SK-N-SH treated with all-trans-retinoic acid at 6 μM for 48 hours (cell line): ENCODE results near the gene FAM111B.
"Not testable (repeated sequence)": the region's sequence is repeated elsewhere in the genome, so short reads cannot be mapped to it uniquely, and the experiment has no call there.

ENCODE experiments used
- ATAC-seq: fragments of 200-7000 bp; cut with Tn5 transposase; 3 replicates; pipeline ENCODE4 v1.9.1; 2020; ENCODE audit warnings: mild to moderate bottlenecking, moderate library complexity
- CSDC2 ChIP-seq: fragments of 250-450 bp; sonication (Bioruptor Pico); IDR thresholded peaks from 2 replicates; pipeline ENCODE4 v1.5.0; 2020; ENCODE audit warnings: mild to moderate bottlenecking, moderate library complexity
- ESRRG ChIP-seq: fragments of 250-450 bp; sonication (Bioruptor Pico); IDR thresholded peaks from 2 replicates; pipeline ENCODE4 v1.6.1; 2021; ENCODE audit warnings: mild to moderate bottlenecking
- ISL1 ChIP-seq: fragments of 250-450 bp; sonication (Bioruptor Pico); IDR thresholded peaks from 2 replicates; pipeline ENCODE4 v2.1.2; 2022; ENCODE audit warnings: mild to moderate bottlenecking, moderate library complexity
- OSR1 ChIP-seq: fragments of 250-450 bp; sonication (Bioruptor Pico); IDR thresholded peaks from 2 replicates; pipeline ENCODE4 v1.8.0; 2022; ENCODE audit warnings: moderate library complexity, mild to moderate bottlenecking, inconsistent platforms
- PPARA ChIP-seq: fragments of 250-450 bp; sonication (Bioruptor Pico); IDR thresholded peaks from 2 replicates; pipeline ENCODE4 v1.5.0; 2020; ENCODE audit warnings: mild to moderate bottlenecking, borderline replicate concordance
- RARB ChIP-seq: fragments of 250-450 bp; sonication (Bioruptor Pico); IDR thresholded peaks from 2 replicates; pipeline ENCODE4 v1.8.0; 2021; ENCODE audit warnings: mild to moderate bottlenecking, moderate library complexity
- TOX ChIP-seq: fragments of 250-450 bp; sonication (Bioruptor Pico); IDR thresholded peaks from 2 replicates; pipeline ENCODE4 v1.8.0; 2021; ENCODE audit warnings: mild to moderate bottlenecking, moderate library complexity, borderline replicate concordance
- ZFP3 ChIP-seq: fragments of 250-450 bp; sonication (Bioruptor Pico); IDR thresholded peaks from 2 replicates; pipeline ENCODE4 v1.5.0; 2020; ENCODE audit warnings: mild to moderate bottlenecking, moderate library complexity
- ZNF70 ChIP-seq: fragments of 450-650 bp; formaldehyde crosslinking; IDR thresholded peaks from 2 replicates; pipeline ENCODE4 v1.5.0; 2020; ENCODE audit warnings: mild to moderate bottlenecking, moderate library complexity
- TF ChIP-seq, protein P1 (sequence below): fragments of 250-450 bp; sonication (Bioruptor Pico); IDR thresholded peaks from 2 replicates; pipeline ENCODE4 v1.5.0; 2020; ENCODE audit warnings: mild to moderate bottlenecking, moderate library complexity
- TF ChIP-seq, protein P2 (sequence below): fragments of 250-450 bp; sonication (Bioruptor Pico); IDR thresholded peaks from 2 replicates; pipeline ENCODE4 v1.5.1; 2020; ENCODE audit warnings: low read depth, mild to moderate bottlenecking, moderate library complexity
- TF ChIP-seq, protein P3 (sequence below): fragments of 250-450 bp; sonication (Bioruptor Pico); IDR thresholded peaks from 2 replicates; pipeline ENCODE4 v1.8.0; 2020; ENCODE audit warnings: mild to moderate bottlenecking, moderate library complexity, borderline replicate concordance
- TF ChIP-seq, protein P4 (sequence below): fragments of 250-450 bp; sonication (Bioruptor Pico); IDR thresholded peaks from 2 replicates; pipeline ENCODE4 v1.8.0; 2021; ENCODE audit warnings: low read depth, mild to moderate bottlenecking, moderate library complexity, borderline replicate concordance

FAM111B gene, protein sequence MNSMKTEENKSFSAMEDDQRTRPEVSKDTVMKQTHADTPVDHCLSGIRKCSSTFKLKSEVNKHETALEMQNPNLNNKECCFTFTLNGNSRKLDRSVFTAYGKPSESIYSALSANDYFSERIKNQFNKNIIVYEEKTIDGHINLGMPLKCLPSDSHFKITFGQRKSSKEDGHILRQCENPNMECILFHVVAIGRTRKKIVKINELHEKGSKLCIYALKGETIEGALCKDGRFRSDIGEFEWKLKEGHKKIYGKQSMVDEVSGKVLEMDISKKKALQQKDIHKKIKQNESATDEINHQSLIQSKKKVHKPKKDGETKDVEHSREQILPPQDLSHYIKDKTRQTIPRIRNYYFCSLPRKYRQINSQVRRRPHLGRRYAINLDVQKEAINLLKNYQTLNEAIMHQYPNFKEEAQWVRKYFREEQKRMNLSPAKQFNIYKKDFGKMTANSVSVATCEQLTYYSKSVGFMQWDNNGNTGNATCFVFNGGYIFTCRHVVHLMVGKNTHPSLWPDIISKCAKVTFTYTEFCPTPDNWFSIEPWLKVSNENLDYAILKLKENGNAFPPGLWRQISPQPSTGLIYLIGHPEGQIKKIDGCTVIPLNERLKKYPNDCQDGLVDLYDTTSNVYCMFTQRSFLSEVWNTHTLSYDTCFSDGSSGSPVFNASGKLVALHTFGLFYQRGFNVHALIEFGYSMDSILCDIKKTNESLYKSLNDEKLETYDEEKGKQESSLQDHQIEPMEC

DNA sequence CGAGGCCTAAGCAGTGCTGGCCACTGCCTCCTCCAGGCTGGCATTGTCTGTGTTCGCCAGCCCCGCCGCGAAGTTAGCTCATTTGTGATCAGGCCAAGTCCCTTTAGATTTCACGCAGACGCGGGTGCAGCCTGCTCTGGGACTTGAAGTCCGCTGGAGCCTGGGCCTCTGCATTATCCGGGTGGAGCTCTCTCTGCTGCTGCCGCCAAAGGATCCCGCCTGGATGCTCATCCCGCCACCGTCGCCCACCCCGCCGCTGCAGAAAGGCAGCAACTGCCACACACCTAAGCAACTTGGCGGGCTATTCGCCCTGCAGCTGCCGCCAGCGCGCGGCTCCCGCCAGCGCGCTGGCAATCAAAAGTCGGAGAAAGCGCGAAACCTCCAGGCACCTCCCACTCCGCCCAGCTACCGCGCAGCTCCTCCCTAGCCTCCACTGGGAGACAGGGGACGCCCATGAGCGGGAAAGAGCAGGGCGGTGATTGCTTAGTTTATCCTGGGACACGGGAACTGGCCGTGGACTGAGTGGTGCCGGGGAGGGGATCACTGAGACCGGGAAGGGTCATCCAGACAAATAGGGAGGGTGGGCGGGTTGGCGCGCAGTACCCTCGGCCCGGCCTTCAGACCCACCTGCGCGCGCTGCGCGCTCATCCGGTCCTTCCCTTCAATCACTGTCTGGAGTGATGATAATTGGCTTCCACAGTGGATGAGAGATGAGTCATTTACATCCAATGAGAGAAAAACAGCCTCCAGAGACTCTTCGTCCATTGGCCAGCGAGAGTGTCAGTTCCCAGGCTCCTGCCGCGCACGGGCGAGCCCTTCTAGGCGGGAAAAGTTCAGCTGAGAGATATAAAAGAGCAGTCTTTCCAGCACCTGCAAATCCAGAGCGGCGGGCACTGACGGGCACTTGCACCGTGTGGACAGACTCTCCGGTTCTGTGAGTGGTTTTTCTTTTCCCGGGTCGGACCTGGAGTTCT lies at the start of gene FAM111B:
TSS of gene FAM111B (plus strand) at position 875 of the 974 bp plus-strand sequence. CDS start 2,389 bp downstream, outside the sequence.
- TF ChIP-seq, protein P1, sequence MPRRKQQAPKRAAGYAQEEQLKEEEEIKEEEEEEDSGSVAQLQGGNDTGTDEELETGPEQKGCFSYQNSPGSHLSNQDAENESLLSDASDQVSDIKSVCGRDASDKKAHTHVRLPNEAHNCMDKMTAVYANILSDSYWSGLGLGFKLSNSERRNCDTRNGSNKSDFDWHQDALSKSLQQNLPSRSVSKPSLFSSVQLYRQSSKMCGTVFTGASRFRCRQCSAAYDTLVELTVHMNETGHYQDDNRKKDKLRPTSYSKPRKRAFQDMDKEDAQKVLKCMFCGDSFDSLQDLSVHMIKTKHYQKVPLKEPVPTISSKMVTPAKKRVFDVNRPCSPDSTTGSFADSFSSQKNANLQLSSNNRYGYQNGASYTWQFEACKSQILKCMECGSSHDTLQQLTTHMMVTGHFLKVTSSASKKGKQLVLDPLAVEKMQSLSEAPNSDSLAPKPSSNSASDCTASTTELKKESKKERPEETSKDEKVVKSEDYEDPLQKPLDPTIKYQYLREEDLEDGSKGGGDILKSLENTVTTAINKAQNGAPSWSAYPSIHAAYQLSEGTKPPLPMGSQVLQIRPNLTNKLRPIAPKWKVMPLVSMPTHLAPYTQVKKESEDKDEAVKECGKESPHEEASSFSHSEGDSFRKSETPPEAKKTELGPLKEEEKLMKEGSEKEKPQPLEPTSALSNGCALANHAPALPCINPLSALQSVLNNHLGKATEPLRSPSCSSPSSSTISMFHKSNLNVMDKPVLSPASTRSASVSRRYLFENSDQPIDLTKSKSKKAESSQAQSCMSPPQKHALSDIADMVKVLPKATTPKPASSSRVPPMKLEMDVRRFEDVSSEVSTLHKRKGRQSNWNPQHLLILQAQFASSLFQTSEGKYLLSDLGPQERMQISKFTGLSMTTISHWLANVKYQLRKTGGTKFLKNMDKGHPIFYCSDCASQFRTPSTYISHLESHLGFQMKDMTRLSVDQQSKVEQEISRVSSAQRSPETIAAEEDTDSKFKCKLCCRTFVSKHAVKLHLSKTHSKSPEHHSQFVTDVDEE (CRISPR knock-in tag), result 0 out of 2 replicates have a peak, but pooled peaks have one; percentile 43
- TF ChIP-seq OSR1 (CRISPR knock-in tag), result no peak
- TF ChIP-seq ZFP3 (CRISPR knock-in tag), result no peak
- peak; percentile 98 for ATAC-seq

DNA sequence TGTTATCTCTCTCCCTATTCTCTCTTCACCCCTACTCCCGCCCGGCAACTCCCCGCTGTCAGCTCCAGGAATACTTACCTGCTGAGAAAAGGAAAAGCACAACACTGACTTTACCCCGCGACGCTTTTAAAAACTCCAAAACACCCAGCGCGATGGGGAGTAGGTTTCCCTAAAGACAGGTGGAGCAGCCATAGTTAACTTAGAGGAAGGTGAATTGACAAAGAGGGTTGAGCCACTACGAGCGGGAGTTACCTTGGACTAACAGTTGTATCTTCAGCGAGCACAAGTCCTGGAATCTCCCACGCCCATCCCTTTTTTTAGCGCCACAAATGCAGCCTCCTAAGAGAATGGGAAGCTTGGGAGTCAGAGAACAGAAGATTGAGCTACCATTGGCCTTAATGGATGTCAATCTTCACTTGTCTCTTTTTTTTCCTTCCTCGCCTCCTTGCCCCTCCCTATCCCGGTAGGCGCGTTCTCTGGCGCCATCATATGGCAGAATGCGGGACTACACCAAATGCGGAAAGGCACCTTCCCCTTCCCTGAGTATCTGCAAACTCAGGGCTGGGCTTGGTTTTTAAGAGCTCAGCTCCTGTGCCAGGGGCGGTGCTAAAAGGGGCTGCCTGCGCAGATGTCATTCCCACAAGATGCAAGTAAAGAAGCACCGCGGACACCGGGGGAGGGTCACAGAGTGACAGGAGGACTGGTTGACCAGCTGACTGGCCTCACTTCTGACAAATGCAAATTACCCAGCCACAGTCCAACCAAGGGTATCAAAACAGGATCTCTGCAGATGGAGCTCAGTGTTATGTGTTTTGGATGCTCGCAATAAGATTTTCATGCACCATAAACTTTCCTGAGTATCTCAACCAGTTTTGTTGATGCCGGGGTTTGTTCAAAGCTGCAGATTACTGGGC lies 48.7 kb upstream of the FAM111B start:
- ATAC-seq, result peak; percentile 96

DNA sequence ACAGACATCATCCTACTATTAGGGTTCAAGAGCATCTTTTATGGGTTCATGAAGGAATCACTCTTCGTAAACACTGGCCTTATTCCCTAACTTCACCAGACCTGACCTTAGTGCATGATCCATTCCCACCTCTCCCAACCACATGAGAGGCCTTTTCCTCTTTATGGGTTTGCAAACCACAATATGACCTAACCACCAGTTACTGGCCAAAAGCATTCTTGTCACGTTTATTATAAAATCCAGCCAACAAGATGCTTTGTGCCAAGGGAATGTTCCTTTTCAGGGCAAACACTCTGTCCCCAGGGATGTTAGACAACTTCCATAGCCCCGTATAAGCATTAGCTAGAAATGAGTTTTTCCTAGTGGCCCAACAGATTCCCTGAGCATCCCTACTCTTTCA lies 46.9 kb upstream of the FAM111B start:
- ATAC-seq, result not testable (repeated sequence)

DNA sequence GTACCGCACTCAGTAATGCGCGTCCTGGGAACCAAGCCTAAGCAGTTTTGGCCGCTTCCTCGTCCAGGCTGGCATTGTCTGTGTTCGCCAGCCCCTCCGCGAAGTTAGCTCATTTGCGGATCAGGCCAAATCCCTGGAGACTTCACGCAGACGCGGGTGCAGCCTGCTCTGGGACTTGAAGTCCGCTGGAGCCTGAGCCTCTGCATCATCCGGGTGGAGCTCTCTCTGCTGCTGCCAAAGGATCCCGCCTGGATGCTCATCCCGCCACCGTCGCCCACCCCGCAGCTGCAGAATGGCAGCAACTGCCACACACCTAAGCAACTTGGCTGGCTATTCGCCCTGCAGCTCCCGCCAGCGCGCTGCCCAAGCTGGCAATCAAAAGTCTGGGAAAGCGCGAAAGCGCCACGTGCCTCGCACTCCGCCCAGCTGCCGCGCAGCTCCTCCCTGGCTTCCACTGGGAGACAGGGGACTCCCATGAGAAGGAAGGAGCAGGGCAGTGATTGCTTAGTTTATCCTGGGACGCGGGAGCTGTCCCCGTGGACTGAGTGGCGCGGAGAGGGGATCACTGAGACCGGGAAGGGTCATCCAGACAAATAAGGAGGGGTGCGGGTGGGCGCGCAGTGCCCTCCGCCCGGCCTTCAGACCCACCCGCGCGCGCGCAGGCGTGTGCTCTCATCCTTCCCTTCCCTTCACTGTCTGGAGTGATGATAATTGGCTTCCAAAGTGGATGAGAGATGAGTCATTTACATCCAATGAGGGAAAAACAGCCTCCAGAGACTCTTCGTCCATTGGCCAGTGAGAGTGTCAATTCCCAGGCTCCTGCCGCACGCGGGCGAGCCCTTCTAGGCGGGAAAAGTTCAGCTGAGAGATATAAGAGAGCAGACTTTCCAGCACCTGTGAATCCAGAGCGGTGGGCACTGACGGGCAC lies 44.2 kb upstream of the FAM111B start:
- ATAC-seq, result peak; percentile 40; the same call in 2 of the 3 replicates
- TF ChIP-seq PPARA (CRISPR knock-in tag) (no peak), ESRRG (CRISPR knock-in tag) (no peak), ZNF70 (no peak), ZFP3 (CRISPR knock-in tag) (no peak), OSR1 (CRISPR knock-in tag) (no peak), TOX (no peak), CSDC2 (CRISPR knock-in tag) (no peak), ISL1 (CRISPR knock-in tag) (no peak), RARB (CRISPR knock-in tag) (no peak)
- TF ChIP-seq, protein P2, sequence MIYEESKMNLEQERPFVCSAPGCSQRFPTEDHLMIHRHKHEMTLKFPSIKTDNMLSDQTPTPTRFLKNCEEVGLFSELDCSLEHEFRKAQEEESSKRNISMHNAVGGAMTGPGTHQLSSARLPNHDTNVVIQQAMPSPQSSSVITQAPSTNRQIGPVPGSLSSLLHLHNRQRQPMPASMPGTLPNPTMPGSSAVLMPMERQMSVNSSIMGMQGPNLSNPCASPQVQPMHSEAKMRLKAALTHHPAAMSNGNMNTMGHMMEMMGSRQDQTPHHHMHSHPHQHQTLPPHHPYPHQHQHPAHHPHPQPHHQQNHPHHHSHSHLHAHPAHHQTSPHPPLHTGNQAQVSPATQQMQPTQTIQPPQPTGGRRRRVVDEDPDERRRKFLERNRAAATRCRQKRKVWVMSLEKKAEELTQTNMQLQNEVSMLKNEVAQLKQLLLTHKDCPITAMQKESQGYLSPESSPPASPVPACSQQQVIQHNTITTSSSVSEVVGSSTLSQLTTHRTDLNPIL (CRISPR knock-in tag), result no peak
- TF ChIP-seq, protein P3, sequence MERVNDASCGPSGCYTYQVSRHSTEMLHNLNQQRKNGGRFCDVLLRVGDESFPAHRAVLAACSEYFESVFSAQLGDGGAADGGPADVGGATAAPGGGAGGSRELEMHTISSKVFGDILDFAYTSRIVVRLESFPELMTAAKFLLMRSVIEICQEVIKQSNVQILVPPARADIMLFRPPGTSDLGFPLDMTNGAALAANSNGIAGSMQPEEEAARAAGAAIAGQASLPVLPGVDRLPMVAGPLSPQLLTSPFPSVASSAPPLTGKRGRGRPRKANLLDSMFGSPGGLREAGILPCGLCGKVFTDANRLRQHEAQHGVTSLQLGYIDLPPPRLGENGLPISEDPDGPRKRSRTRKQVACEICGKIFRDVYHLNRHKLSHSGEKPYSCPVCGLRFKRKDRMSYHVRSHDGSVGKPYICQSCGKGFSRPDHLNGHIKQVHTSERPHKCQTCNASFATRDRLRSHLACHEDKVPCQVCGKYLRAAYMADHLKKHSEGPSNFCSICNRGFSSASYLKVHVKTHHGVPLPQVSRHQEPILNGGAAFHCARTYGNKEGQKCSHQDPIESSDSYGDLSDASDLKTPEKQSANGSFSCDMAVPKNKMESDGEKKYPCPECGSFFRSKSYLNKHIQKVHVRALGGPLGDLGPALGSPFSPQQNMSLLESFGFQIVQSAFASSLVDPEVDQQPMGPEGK (CRISPR knock-in tag), result no peak
- TF ChIP-seq, protein P1 (CRISPR knock-in tag), result no peak
- TF ChIP-seq, protein P4, sequence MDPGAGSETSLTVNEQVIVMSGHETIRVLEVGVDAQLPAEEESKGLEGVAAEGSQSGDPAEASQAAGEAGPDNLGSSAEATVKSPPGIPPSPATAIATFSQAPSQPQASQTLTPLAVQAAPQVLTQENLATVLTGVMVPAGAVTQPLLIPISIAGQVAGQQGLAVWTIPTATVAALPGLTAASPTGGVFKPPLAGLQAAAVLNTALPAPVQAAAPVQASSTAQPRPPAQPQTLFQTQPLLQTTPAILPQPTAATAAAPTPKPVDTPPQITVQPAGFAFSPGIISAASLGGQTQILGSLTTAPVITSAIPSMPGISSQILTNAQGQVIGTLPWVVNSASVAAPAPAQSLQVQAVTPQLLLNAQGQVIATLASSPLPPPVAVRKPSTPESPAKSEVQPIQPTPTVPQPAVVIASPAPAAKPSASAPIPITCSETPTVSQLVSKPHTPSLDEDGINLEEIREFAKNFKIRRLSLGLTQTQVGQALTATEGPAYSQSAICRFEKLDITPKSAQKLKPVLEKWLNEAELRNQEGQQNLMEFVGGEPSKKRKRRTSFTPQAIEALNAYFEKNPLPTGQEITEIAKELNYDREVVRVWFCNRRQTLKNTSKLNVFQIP (CRISPR knock-in tag), result no peak

DNA sequence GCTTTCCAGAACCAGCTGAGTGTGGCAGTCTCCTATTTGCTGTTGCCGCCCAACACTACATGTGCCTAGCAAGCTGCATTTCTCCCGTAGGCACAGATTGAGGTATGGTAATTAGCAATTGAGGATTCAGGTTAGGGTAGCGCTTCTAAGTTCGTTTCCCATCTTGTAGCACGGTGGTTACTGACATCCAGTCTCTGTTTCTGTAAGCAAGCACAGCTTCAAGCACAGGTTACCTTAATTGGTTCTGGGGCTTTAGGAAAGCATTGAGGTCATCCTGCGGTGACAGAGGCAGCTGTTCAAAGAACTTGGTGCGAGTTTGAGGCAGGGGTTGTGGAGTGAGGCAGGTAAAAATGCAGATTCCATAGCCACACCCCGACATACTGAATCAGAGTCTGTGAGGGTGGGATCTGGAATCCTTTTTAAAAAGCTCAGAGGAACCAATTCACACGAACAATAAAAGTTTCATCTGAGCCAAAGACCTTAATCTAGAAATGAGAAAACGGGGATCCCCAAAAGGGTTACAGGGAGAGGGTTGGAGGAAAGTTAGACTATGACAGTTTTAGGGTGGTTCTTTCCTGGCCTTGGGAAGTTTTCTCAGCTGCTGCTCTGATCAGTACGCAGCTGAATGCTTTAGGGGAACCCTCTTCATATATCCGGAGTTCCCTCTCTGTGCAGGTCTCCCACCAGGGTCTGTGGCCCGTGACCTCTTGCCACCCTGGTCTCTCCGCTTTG lies 42.9 kb upstream of the FAM111B start:
- not testable (repeated sequence) for ATAC-seq
